Tibial nerve (tissue), 4 donors: ENCODE results near the gene MPV17L.

Source experiments
- EP300 ChIP-seq, 2 donors: sonication (generic); formaldehyde crosslinking; IDR thresholded peaks; one replicate each; pipeline ENCODE4 v1.6.1; 2017; ENCODE audit warnings: antibody characterized with exemption in 2 of 2, mild to moderate bottlenecking in 1 of 2
- POLR2A ChIP-seq, 2 donors: fragments of 450-650 bp; IDR thresholded peaks; one replicate each; pipeline ENCODE4 v1.6.1; 2017; ENCODE audit warnings: antibody characterized with exemption in 2 of 2, mild to moderate bottlenecking in 2 of 2, moderate library complexity in 2 of 2
- TF ChIP-seq, protein P1 (sequence below), 5 experiments: fragments of 200-600 bp in 3 of 5; fragments of 450-650 bp in 2 of 5; sonication (generic) in 3 of 5; IDR thresholded peaks; one replicate each; pipeline ENCODE4 v1.5.1; 2016 to 2019; ENCODE audit warnings: antibody characterized with exemption in 5 of 5, mild to moderate bottlenecking in 3 of 5, moderate library complexity in 2 of 5

DNA sequence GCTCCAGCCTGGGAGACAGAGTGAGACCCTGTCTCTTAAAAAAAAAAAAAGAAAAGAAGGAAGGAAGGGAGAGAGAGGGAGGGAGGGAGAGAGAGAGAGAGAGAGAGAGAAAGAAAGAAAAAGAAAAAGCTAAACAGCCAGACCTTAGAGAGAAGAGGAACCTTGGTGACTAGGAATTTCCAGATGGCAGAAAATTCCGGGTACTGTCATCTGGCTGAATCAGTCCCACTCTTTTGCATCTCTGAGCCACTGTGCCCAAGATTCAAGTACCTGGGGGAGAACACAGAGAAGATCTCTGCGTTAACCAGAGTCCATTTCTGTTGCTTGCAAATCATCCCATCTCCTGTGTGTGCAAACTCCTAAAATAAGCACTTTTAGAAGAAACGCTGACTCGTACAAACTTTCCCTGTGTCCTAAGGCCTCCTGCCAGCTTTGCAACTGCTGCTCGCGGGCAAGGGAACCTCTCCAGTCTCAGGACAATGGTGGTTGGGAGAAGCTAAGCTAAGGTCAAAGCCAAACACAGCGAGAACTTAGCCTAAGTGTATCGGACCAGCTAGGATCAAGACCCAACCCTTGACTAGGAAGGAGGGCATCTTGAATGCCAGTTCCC is 56.8 kb downstream of the MPV17L start:
- TF ChIP-seq, protein P1, sequence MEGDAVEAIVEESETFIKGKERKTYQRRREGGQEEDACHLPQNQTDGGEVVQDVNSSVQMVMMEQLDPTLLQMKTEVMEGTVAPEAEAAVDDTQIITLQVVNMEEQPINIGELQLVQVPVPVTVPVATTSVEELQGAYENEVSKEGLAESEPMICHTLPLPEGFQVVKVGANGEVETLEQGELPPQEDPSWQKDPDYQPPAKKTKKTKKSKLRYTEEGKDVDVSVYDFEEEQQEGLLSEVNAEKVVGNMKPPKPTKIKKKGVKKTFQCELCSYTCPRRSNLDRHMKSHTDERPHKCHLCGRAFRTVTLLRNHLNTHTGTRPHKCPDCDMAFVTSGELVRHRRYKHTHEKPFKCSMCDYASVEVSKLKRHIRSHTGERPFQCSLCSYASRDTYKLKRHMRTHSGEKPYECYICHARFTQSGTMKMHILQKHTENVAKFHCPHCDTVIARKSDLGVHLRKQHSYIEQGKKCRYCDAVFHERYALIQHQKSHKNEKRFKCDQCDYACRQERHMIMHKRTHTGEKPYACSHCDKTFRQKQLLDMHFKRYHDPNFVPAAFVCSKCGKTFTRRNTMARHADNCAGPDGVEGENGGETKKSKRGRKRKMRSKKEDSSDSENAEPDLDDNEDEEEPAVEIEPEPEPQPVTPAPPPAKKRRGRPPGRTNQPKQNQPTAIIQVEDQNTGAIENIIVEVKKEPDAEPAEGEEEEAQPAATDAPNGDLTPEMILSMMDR (IDR thresholded peaks at IDR 0.05): no peak
- TF ChIP-seq POLR2A (IDR thresholded peaks at IDR 0.05) (no peak), EP300 (IDR thresholded peaks at IDR 0.05) (no peak)
